SK-N-SH treated with all-trans-retinoic acid at 6 μM for 48 hours (cell line): ENCODE data around the gene EFL1.

ENCODE experiments used
- ATAC-seq: fragments of 200-7000 bp; cut with Tn5 transposase; 3 replicates; pipeline ENCODE4 v1.9.1; 2020; ENCODE audit warnings: mild to moderate bottlenecking, moderate library complexity
- ARNTL ChIP-seq: fragments of 450-650 bp; formaldehyde crosslinking; IDR thresholded peaks from 2 replicates; pipeline ENCODE4 v1.5.0; 2020; ENCODE audit warnings: low read depth, mild to moderate bottlenecking, moderate library complexity, borderline replicate concordance
- BACH2 ChIP-seq: fragments of 250-450 bp; sonication (Bioruptor Pico); IDR thresholded peaks from 2 replicates; pipeline ENCODE4 v1.9.0; 2021; ENCODE audit warnings: mild to moderate bottlenecking, borderline replicate concordance
- ESRRG ChIP-seq: fragments of 250-450 bp; sonication (Bioruptor Pico); IDR thresholded peaks from 2 replicates; pipeline ENCODE4 v1.6.1; 2021; ENCODE audit warnings: mild to moderate bottlenecking
- GLIS3 ChIP-seq: fragments of 250-450 bp; sonication (Bioruptor Pico); IDR thresholded peaks from 2 replicates; pipeline ENCODE4 v1.5.0; 2020; ENCODE audit warnings: mild to moderate bottlenecking, moderate library complexity
- ISL1 ChIP-seq: fragments of 250-450 bp; sonication (Bioruptor Pico); IDR thresholded peaks from 2 replicates; pipeline ENCODE4 v2.1.2; 2022; ENCODE audit warnings: mild to moderate bottlenecking, moderate library complexity
- PPARA ChIP-seq: fragments of 250-450 bp; sonication (Bioruptor Pico); IDR thresholded peaks from 2 replicates; pipeline ENCODE4 v1.5.0; 2020; ENCODE audit warnings: mild to moderate bottlenecking, borderline replicate concordance
- RARB ChIP-seq: fragments of 250-450 bp; sonication (Bioruptor Pico); IDR thresholded peaks from 2 replicates; pipeline ENCODE4 v1.8.0; 2021; ENCODE audit warnings: mild to moderate bottlenecking, moderate library complexity
- TCF4 ChIP-seq: fragments of 250-450 bp; sonication (Bioruptor Pico); IDR thresholded peaks from 2 replicates; pipeline ENCODE4 v1.8.0; 2021; ENCODE audit warnings: mild to moderate bottlenecking, moderate library complexity, borderline replicate concordance
- TOX ChIP-seq: fragments of 250-450 bp; sonication (Bioruptor Pico); IDR thresholded peaks from 2 replicates; pipeline ENCODE4 v1.8.0; 2021; ENCODE audit warnings: mild to moderate bottlenecking, moderate library complexity, borderline replicate concordance
- ZFP30 ChIP-seq: fragments of 450-650 bp; formaldehyde crosslinking; IDR thresholded peaks from 2 replicates; pipeline ENCODE4 v1.5.0; 2022; ENCODE audit warnings: mild to moderate bottlenecking, moderate library complexity
- ZNF565 ChIP-seq: fragments of 450-650 bp; formaldehyde crosslinking; conservative IDR thresholded peaks from 2 replicates; pipeline ENCODE4 v1.5.0; 2020; ENCODE audit warnings: low read depth, mild to moderate bottlenecking, moderate library complexity
- ZNF70 ChIP-seq: fragments of 450-650 bp; formaldehyde crosslinking; IDR thresholded peaks from 2 replicates; pipeline ENCODE4 v1.5.0; 2020; ENCODE audit warnings: mild to moderate bottlenecking, moderate library complexity
- TF ChIP-seq, protein P1 (sequence below): fragments of 250-450 bp; sonication (Bioruptor Pico); IDR thresholded peaks from 2 replicates; pipeline ENCODE4 v1.5.1; 2020; ENCODE audit warnings: low read depth, mild to moderate bottlenecking, moderate library complexity
- TF ChIP-seq, protein P2 (sequence below): fragments of 250-450 bp; sonication (Bioruptor Pico); IDR thresholded peaks from 2 replicates; pipeline ENCODE4 v1.5.0; 2020; ENCODE audit warnings: mild to moderate bottlenecking, moderate library complexity
- TF ChIP-seq, protein P3 (sequence below): fragments of 250-450 bp; sonication (Bioruptor Pico); IDR thresholded peaks from 2 replicates; pipeline ENCODE4 v1.8.0; 2020; ENCODE audit warnings: mild to moderate bottlenecking, moderate library complexity, borderline replicate concordance
- TF ChIP-seq, protein P4 (sequence below): fragments of 250-450 bp; sonication (Bioruptor Pico); IDR thresholded peaks from 2 replicates; pipeline ENCODE4 v1.8.0; 2021; ENCODE audit warnings: low read depth, mild to moderate bottlenecking, moderate library complexity, borderline replicate concordance

Gene EFL1

DNA sequence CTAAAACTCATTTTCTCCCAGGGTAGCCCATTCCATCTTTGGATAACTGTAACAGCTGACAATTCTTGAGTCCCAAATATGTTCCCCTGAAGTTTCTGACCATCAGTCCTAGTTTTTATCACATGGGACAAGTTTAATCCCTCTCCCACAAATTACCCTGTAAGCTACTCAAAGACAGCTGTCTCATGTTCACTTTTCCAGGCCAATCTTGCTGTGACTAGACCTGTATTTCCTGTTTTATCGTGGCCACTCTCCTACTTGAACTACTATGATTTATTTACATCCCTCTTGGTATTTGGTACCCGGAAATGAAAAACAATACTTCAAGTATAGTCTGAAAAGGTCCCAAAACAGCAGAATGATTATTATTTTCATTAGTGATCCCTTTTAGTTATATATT, 121.6 kb downstream of the EFL1 start (continued):
- TF ChIP-seq, protein P1, sequence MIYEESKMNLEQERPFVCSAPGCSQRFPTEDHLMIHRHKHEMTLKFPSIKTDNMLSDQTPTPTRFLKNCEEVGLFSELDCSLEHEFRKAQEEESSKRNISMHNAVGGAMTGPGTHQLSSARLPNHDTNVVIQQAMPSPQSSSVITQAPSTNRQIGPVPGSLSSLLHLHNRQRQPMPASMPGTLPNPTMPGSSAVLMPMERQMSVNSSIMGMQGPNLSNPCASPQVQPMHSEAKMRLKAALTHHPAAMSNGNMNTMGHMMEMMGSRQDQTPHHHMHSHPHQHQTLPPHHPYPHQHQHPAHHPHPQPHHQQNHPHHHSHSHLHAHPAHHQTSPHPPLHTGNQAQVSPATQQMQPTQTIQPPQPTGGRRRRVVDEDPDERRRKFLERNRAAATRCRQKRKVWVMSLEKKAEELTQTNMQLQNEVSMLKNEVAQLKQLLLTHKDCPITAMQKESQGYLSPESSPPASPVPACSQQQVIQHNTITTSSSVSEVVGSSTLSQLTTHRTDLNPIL (CRISPR knock-in tag): no peak
- TF ChIP-seq ARNTL (CRISPR knock-in tag) (no peak), ISL1 (CRISPR knock-in tag) (no peak)
- TF ChIP-seq, protein P2, sequence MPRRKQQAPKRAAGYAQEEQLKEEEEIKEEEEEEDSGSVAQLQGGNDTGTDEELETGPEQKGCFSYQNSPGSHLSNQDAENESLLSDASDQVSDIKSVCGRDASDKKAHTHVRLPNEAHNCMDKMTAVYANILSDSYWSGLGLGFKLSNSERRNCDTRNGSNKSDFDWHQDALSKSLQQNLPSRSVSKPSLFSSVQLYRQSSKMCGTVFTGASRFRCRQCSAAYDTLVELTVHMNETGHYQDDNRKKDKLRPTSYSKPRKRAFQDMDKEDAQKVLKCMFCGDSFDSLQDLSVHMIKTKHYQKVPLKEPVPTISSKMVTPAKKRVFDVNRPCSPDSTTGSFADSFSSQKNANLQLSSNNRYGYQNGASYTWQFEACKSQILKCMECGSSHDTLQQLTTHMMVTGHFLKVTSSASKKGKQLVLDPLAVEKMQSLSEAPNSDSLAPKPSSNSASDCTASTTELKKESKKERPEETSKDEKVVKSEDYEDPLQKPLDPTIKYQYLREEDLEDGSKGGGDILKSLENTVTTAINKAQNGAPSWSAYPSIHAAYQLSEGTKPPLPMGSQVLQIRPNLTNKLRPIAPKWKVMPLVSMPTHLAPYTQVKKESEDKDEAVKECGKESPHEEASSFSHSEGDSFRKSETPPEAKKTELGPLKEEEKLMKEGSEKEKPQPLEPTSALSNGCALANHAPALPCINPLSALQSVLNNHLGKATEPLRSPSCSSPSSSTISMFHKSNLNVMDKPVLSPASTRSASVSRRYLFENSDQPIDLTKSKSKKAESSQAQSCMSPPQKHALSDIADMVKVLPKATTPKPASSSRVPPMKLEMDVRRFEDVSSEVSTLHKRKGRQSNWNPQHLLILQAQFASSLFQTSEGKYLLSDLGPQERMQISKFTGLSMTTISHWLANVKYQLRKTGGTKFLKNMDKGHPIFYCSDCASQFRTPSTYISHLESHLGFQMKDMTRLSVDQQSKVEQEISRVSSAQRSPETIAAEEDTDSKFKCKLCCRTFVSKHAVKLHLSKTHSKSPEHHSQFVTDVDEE (CRISPR knock-in tag): no peak
- TF ChIP-seq, all 23 proteins: peak for 0

DNA sequence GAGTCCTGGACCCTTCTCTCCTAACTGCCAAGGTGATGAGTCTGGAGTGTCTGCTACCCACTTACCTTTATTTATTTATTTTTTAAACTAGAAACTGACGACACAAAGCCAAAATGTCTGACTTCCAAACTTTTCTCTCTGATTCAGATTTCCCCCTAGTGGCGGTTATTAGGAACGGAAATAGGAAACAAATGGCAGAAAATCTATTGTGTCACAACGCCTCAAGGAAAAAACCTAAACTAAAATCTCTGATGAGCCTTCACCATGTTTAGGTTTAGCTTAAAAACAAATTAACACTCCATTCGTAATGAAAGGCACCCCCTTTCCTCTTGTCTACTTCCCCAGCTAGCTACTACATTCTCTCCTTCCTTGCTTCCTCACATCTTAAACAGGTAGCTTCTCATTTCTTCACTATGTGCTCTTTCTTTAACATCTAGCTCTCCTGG, 122.7 kb downstream of the EFL1 start:
- peak; percentile 77 for ATAC-seq

DNA sequence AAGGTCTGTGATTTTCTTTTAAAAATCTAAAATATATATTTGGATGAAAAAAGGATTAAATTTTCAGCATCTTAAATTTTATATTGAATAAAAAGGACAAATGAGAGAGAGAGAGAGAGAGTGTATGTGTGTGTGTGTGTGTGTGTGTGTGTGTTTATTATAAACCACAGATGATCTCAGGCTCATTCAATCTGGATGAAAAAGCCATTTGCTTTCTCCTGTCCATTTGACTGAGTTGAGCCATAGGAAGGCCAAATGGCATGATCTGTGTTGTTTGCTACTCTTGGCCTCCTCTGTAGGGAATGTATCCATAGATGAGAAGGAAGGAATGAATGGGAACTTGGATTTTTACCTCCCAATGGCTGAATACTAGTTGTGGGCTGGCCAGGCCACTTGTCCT, 124.2 kb downstream of the EFL1 start:
- no peak for TF ChIP-seq RARB (CRISPR knock-in tag)
- no peak for TF ChIP-seq TOX (CRISPR knock-in tag)
- TF ChIP-seq TCF4: no peak
- TF ChIP-seq PPARA: no peak
- TF ChIP-seq, protein P2 (CRISPR knock-in tag): no peak
- no peak for TF ChIP-seq ZNF565 (CRISPR knock-in tag)
- no peak for TF ChIP-seq ZFP30 (CRISPR knock-in tag)
- ATAC-seq: no peak

More for the DNA sequence above, 122.7 kb downstream of the EFL1 start:
- TF ChIP-seq, protein P1 (CRISPR knock-in tag): no peak
- TF ChIP-seq PPARA: no peak
- no peak for TF ChIP-seq ESRRG (CRISPR knock-in tag)
- TF ChIP-seq, protein P3, sequence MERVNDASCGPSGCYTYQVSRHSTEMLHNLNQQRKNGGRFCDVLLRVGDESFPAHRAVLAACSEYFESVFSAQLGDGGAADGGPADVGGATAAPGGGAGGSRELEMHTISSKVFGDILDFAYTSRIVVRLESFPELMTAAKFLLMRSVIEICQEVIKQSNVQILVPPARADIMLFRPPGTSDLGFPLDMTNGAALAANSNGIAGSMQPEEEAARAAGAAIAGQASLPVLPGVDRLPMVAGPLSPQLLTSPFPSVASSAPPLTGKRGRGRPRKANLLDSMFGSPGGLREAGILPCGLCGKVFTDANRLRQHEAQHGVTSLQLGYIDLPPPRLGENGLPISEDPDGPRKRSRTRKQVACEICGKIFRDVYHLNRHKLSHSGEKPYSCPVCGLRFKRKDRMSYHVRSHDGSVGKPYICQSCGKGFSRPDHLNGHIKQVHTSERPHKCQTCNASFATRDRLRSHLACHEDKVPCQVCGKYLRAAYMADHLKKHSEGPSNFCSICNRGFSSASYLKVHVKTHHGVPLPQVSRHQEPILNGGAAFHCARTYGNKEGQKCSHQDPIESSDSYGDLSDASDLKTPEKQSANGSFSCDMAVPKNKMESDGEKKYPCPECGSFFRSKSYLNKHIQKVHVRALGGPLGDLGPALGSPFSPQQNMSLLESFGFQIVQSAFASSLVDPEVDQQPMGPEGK (CRISPR knock-in tag): no peak
- TF ChIP-seq BACH2 (CRISPR knock-in tag): no peak
- no peak for TF ChIP-seq RARB (CRISPR knock-in tag)
- TF ChIP-seq ARNTL (CRISPR knock-in tag): no peak
- TF ChIP-seq, protein P4, sequence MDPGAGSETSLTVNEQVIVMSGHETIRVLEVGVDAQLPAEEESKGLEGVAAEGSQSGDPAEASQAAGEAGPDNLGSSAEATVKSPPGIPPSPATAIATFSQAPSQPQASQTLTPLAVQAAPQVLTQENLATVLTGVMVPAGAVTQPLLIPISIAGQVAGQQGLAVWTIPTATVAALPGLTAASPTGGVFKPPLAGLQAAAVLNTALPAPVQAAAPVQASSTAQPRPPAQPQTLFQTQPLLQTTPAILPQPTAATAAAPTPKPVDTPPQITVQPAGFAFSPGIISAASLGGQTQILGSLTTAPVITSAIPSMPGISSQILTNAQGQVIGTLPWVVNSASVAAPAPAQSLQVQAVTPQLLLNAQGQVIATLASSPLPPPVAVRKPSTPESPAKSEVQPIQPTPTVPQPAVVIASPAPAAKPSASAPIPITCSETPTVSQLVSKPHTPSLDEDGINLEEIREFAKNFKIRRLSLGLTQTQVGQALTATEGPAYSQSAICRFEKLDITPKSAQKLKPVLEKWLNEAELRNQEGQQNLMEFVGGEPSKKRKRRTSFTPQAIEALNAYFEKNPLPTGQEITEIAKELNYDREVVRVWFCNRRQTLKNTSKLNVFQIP: no peak
- TF ChIP-seq ZNF70: no peak
- TF ChIP-seq GLIS3: no peak
